ENCODE measurements around the gene TSPEAR.

- TF ChIP-seq CTCF (IDR thresholded peaks at IDR 0.05; ENCODE audit: insufficient read depth, low read length, poor library complexity, severe bottlenecking), result no peak
- no peak for TF ChIP-seq EZH2phosphoT487 (conservative IDR thresholded peaks at IDR 0.05; ENCODE audit: low read length)
Observed at GRCh38 chr21:44712203-44713028, 1.0 kb upstream of the TSPEAR start.

Measured in SU-DHL-6 (cell line).